ENCODE data around the gene RNF38. TPM values are rescaled to one million over a fixed set of nuclear protein-coding genes. Genes with fewer than 3 reads are reported as not detected.
A peak's percentile ranks its signal among the peaks of the same experiment; 100 is the strongest.

The RNF38 gene
- total and polyA plus RNA-seq, 7 donors = 9.2 to 56.3 (median 38.5) TPM

GRCh38 chr9:36337002-36337401 is 63.1 kb downstream of the RNF38 start:
- Histone ChIP-seq H3K36me3 (peaks cover 0 to 77% (median 18%) of the 10 kb centered on the region in 4 donors), H3K9me3 (no peaks in the 10 kb centered on the region), H3K4me1 (peaks cover 0 to 5% (median 0%) of the 10 kb centered on the region in 4 donors), H3K27me3 (no peaks in the 10 kb centered on the region), H3K27ac (no peak overlapping the region), H3K4me3 (no peak overlapping the region)
- intact Hi-C loops (cut with DNase I) = no loop called here
- TF ChIP-seq CTCF (IDR thresholded peaks at IDR 0.05) = no peak
- TF ChIP-seq EP300 (IDR thresholded peaks at IDR 0.05) = no peak
- TF ChIP-seq POLR2AphosphoS5 (IDR thresholded peaks at IDR 0.05) = no peak
- no peak for TF ChIP-seq POLR2A (IDR thresholded peaks at IDR 0.05)
- no peak for DNase-seq
- 90 to 96% methylated on average over 2 of the region's 2 CpGs for WGBS, 2 donors

DNA sequence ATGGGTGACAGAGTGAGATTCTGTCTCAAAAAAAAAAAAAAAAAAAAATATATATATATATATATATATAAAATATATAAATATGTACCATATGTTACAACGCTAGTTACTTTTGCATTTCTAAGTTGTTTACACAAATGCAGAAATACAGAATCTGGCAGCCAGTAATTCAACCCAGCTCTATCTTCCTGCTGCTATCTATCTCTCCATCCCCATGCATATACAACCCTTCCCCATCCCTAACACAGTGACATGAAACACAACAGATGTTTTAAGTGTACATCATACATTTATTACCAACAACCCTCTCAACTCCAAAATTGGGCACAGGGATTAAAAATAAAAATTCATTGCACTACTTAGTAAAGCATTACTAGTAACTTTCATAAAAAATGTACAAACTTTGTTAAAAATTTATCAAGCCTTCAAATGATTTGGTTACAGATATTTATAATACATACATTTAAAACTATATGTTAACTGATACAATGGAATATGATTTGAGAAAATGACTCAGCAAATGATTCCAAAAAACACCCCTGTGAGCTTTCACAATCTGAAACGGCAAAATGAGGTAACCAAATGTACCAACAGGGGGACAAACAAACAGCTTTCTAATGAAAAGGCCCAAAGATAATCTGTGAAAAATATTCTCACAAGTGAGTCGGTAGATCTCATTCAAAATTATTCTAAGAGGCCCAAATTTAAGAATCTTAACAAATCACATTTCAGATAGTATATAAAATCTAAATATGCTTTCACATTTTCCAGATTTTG is 63.8 kb downstream of the RNF38 start:
- no peak for DNase-seq
- intact Hi-C loops (cut with DNase I) = no loop called here
- peaks cover 0 to 5% (median 0%) of the 10 kb centered on the region in 4 donors for H3K4me1 ChIP-seq
- no peaks in the 10 kb centered on the region for H3K27me3 ChIP-seq
- 88 to 90% methylated on average over 3 of the region's 3 CpGs for WGBS, 2 donors
- H3K36me3 ChIP-seq = peaks cover 0 to 70% (median 15%) of the 10 kb centered on the region in 4 donors
- H3K4me3 ChIP-seq = no peak overlapping the region
- no peak overlapping the region for H3K27ac ChIP-seq
- TF ChIP-seq CTCF (IDR thresholded peaks at IDR 0.05) = no peak
- no peak for TF ChIP-seq POLR2AphosphoS5 (IDR thresholded peaks at IDR 0.05)
- no peaks in the 10 kb centered on the region for H3K9me3 ChIP-seq

DNA sequence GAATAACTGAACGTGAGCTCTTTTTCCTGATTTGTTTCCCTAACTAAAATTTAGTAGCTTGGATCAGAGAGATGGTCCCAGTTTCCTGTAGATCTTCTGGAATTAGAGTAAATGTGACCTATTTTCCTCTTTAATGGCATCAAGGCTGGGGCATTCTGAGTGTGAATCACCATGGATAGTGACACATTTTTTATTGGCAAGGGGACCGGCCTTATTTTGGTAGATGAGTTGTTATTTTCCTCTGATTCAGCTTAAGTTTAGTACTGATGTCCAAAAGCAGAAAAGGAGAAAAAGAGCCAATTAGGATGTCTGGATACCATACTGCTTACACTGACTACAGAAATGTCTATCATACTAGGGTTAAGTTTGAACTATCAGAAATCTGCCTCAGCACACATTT is 68.1 kb downstream of the RNF38 start:
- H3K4me1 ChIP-seq = peaks cover 0 to 11% (median 0%) of the 10 kb centered on the region in 4 donors
- H3K4me3 ChIP-seq = no peak overlapping the region
- no peaks in the 10 kb centered on the region for H3K9me3 ChIP-seq
- 76 to 84% methylated on average over 2 of the region's 2 CpGs for WGBS, 2 donors
- H3K36me3 ChIP-seq = peaks cover 0 to 27% (median 1%) of the 10 kb centered on the region in 4 donors
- no peak overlapping the region for H3K27ac ChIP-seq
- H3K27me3 ChIP-seq = no peaks in the 10 kb centered on the region
- TF ChIP-seq CTCF (IDR thresholded peaks at IDR 0.05) (no peak), POLR2A (IDR thresholded peaks at IDR 0.05) (no peak)
- intact Hi-C loops (cut with DNase I) = no loop called here
- no peak for DNase-seq

DNA sequence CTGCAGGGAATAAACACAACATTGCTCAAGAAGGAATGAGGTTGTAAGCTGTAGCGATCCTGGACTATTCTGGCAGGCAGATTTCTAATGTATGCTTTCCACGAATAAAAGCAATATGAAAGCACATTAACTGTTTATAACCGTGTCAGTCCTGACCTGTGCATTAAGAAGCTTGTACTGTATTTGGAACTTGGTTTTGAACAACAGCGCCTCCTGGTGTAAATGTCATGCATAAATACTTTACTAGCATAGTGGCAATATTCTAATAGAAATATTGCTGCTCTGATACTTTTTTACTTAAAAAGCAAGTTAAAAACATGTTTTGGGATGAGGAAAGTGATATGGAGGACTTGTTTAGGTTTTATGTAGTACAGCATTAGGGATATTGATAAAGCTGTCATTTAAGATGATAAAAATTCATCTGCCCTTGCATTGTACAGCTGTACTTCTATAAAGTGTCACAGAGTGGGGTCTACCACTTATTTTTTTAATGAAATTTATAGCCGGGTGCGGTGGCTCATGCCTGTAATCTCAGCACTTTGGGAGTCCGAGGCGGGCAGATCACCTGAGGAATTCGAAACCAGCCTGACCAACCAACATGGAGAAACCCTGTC is 71.2 kb downstream of the RNF38 start:
- Histone ChIP-seq H3K9me3 (no peaks in the 10 kb centered on the region), H3K4me3 (no peak overlapping the region), H3K27me3 (no peaks in the 10 kb centered on the region), H3K36me3 (peaks cover 0 to 6% (median 0%) of the 10 kb centered on the region in 4 donors), H3K27ac (no peak overlapping the region), H3K4me1 (peaks cover 0 to 11% (median 0%) of the 10 kb centered on the region in 4 donors)
- intact Hi-C loops (cut with DNase I) = loop anchor here (5.0 kb wide), 3 partner anchors 72 to 227 kb away; partner anchors contain the start of genes CLTA and GNE
- no peak for DNase-seq
- WGBS, 2 donors = 29 to 35% methylated on average over 9 of the region's 9 CpGs
- TF ChIP-seq CTCF (IDR thresholded peaks at IDR 0.05) (peak; percentile 69 to 86 (median 79)), POLR2AphosphoS5 (IDR thresholded peaks at IDR 0.05) (no peak)
